AG04450 (cell line): Measurements from ENCODE around the gene SEMA4A. TPM values are rescaled to one million over a fixed set of nuclear protein-coding genes. Genes with fewer than 3 reads are reported as not detected.

Experiments used
- CTCF ChIA-PET: fragments of 300-600, 350-600 bp; formaldehyde crosslinking; extraction: SDS; loops from one replicate; lab custom pipeline; 2022; ENCODE audit warnings: antibody characterized with exemption, inconsistent platforms; lab: Charles Lee
- POLR2A ChIA-PET: fragments of 350-600 bp; formaldehyde crosslinking; extraction: SDS; loops from one replicate; lab custom pipeline; 2021; ENCODE audit warnings: antibody characterized with exemption, inconsistent platforms; lab: Yijun Ruan, JAX
- DNase-seq: peaks from one replicate; pipeline ENCODE4 v3.0.0-alpha.2; 2011; ENCODE audit warnings: low read depth, low spot score
- H3K27ac ChIP-seq: one replicate; pipeline ENCODE4 v1.5.1; 2012; ENCODE audit warnings: low read depth, low read length, control low read depth
- H3K27me3 ChIP-seq: one replicate; pipeline ENCODE4 v1.6.0; 2012; ENCODE audit warnings: low read length; ENCODE audit not compliant: control insufficient read depth, insufficient read depth
- H3K4me3 ChIP-seq: 2 replicates; pipeline ENCODE4 v1.5.1; 2011; ENCODE audit warnings: mild to moderate bottlenecking, low read depth, low read length, control low read depth
- H3K9me3 ChIP-seq: 2 replicates; pipeline ENCODE4 v1.5.1; 2012; ENCODE audit warnings: low read length; ENCODE audit not compliant: control insufficient read depth, insufficient read depth
- polyA plus RNA-seq: library from polyadenylated mRNA; depleted of rRNA; stranded (reverse); fragments of >200 nt; gene quantifications from 2 replicates; pipeline ENCODE4 v1.2.3, GENCODE V29; 2011
- TF ChIP-seq, protein P1 (sequence below): IDR thresholded peaks from 2 replicates; pipeline ENCODE4 v1.5.1; 2011; ENCODE audit warnings: low read depth, low read length, control low read depth, inconsistent platforms

Gene SEMA4A
- polyA plus RNA-seq, 1 experiment: 0.60 TPM

- DNase-seq: peak; percentile 90
- peak overlapping the region; percentile 43 for H3K4me3 ChIP-seq
- POLR2A ChIA-PET: interaction anchor here (1.1 to 5.8 kb wide), 2 partner anchors 12 to 120 kb away, joined by 7 to 125 read pairs; partner anchors contain the start of gene LMNA
- H3K9me3 ChIP-seq: no peaks in the 10 kb centered on the region
- peak overlapping the region; percentile 99 for H3K27ac ChIP-seq
- no peaks in the 10 kb centered on the region for H3K27me3 ChIP-seq
- CTCF ChIA-PET: interaction anchor here (32.7 kb wide), 1 partner anchor 28 kb away, joined by 682 read pairs; no protein-coding TSS in a partner anchor
- TF ChIP-seq, protein P1, sequence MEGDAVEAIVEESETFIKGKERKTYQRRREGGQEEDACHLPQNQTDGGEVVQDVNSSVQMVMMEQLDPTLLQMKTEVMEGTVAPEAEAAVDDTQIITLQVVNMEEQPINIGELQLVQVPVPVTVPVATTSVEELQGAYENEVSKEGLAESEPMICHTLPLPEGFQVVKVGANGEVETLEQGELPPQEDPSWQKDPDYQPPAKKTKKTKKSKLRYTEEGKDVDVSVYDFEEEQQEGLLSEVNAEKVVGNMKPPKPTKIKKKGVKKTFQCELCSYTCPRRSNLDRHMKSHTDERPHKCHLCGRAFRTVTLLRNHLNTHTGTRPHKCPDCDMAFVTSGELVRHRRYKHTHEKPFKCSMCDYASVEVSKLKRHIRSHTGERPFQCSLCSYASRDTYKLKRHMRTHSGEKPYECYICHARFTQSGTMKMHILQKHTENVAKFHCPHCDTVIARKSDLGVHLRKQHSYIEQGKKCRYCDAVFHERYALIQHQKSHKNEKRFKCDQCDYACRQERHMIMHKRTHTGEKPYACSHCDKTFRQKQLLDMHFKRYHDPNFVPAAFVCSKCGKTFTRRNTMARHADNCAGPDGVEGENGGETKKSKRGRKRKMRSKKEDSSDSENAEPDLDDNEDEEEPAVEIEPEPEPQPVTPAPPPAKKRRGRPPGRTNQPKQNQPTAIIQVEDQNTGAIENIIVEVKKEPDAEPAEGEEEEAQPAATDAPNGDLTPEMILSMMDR: peak; percentile 57
These were observed 27.2 kb upstream of the SEMA4A start for GRCh38 chr1:156126043-156126629.

DNA sequence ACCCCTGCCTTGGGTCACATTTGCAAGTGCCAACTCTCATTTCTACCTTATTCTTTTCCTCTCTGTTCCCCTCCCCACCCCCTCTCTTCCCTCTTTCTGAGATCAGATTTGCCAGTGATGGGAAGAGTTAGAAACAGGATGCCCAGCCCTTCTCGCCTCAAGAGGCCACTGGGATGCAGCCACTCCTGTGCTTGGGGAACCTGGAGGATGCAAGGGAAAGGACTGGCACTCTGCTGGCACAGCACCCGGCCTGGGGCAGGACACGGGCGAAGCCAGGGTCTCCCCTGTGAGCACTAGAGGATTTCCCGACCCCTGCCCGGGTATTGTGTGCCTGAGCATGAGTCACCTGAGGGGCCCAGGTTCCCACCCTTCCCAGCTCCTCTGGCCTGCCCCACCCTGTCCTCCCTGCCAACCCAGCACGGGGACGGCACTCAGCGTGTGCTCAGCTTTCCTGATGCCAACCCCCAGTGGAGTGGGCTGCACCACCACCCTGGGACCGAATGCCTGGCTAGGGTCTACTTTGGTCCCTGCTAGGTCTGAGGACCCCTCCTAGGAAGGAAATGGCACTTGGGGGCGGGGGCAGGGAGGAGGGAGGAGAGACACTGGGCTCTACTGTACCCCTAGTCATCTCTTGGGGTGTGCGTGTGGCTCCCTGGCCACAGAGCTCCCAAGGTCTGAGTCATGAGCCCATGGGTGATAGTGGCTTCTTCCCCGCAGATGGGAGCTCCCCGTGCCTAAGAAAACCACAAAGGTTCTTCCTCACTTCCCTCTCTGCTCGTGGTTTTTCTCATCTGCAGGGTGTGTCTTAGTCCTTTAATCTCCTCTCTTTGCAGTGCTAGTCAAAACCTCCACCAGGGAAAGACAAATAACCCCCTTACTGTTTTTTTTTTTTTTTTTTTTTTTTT lies 26.5 kb upstream of the SEMA4A start:
- ChIA-PET CTCF (interaction anchor here (32.7 kb wide), 1 partner anchor 29 kb away, joined by 682 read pairs; no protein-coding TSS in a partner anchor), POLR2A (interaction anchor here (0.6 to 5.8 kb wide), 8 partner anchors 9 to 120 kb away, joined by 3 to 125 read pairs (median 4); partner anchors contain the start of genes LMNA and PMF1)
- Histone ChIP-seq H3K4me3 (peak overlapping the region; percentile 37), H3K27me3 (no peaks in the 10 kb centered on the region), H3K27ac (peak overlapping the region; percentile 99), H3K9me3 (no peaks in the 10 kb centered on the region)
- TF ChIP-seq, protein P1: no peak
- peak; percentile 78 for DNase-seq

DNA sequence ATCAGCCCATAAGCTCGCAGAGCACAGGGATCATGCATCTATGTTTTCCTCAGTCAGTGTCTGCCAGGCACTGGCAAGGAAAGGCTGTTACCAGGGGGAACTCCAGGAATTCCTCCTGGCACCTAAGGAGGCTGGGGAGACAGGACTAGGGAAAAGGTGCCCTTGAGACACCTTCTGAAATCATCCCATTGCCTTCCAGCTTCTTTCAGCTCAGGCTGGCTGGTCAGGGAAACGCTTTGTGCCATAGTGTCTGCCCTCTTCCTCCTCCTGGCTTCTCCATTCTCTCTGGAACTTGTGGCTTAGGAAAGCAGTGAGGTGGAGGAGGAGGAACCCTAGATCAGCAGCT lies 25.1 kb upstream of the SEMA4A start:
- POLR2A ChIA-PET: interaction anchor here (1.0 to 5.8 kb wide), 4 partner anchors 9 to 31 kb away, joined by 3 to 125 read pairs (median 22); partner anchors contain the start of gene LMNA
- H3K9me3 ChIP-seq: no peaks in the 10 kb centered on the region
- TF ChIP-seq, protein P1: no peak
- no peak for DNase-seq
- H3K27me3 ChIP-seq: no peaks in the 10 kb centered on the region
- CTCF ChIA-PET: interaction anchor here (0.8 to 32.7 kb wide), 5 partner anchors 14 to 96 kb away, joined by 3 to 682 read pairs (median 37); partner anchors contain the start of gene LMNA
- peak overlapping the region; percentile 100 for H3K27ac ChIP-seq
- H3K4me3 ChIP-seq: peak overlapping the region; percentile 31

DNA sequence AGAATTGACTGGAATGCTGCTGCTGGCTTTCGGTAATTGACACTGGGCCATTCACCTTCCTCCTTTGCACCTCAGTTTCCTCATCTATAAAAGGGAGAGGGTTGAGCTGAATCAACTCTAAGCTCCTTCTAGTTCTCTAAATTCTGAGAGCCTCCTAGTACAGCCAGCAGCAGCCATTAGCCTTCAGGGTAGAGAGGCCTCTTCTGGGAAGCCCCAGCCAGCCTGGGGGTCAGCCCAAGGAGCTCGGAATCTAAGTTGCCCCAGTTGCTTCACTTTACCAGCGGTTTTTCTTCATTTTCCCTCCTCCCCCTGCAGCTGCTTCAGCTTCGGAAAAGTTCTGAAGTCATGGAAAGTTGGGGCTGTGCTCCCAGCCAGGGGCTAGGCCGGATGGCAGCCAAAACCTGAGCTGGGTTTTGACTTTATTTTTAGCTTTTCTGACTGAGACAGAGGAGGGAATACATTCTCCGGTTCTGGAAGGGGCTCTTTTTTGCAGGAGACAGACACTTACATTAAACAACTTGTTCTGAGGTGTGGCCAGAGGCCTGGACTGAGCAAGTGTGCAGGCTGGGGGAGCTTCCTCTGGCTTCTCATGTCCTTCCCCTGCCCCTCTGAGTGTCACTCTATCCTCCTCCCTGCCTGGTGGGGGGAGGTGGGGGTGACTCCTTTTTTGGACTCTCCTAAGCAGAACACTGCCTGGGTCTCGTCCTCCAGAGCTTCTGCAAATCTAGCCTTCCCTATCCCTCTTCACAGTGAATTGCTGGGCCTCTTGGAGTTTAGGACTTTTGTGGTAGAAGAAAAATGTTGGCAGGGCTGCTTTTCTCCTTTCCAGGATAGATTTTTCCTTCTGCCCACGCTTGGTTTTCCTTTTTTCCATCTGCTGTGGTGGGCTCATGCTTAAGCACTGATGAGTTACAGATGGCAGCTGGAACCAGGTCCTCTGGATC lies 24.5 kb upstream of the SEMA4A start:
- TF ChIP-seq, protein P1: no peak
- no peak for DNase-seq
- H3K27me3 ChIP-seq: no peaks in the 10 kb centered on the region
- no peaks in the 10 kb centered on the region for H3K9me3 ChIP-seq
- ChIA-PET POLR2A (interaction anchor here (0.6 to 5.8 kb wide), 8 partner anchors 9 to 904 kb away, joined by 3 to 125 read pairs (median 6); partner anchors contain the start of gene LMNA), CTCF (interaction anchor here (0.8 to 32.7 kb wide), 9 partner anchors 11 to 169 kb away, joined by 3 to 682 read pairs (median 10); partner anchors contain the start of gene LMNA)
- peak overlapping the region; percentile 100 for H3K27ac ChIP-seq
- peak overlapping the region; percentile 31 for H3K4me3 ChIP-seq
